GM21526 (cell line): ENCODE data around the gene BEND7.
"Not testable (repeated sequence)": the region's sequence is repeated elsewhere in the genome, so short reads cannot be mapped to it uniquely, and the experiment has no call there.

Source experiments
- ATAC-seq: cut with Tn5 transposase; IDR thresholded peaks from one replicate; pipeline ENCODE4 v1.9.1; 2021; ENCODE audit warnings: moderate library complexity; ENCODE audit not compliant: unreplicated experiment, low FRiP score

The BEND7 gene

GRCh38 chr10:13528875-13529713, at the start of gene BEND7:
Gene BEND7, minus strand, starts transcription at chr10:13529014. Its CDS starts 481 bp downstream, at chr10:13528533.
- no peak for ATAC-seq

DNA sequence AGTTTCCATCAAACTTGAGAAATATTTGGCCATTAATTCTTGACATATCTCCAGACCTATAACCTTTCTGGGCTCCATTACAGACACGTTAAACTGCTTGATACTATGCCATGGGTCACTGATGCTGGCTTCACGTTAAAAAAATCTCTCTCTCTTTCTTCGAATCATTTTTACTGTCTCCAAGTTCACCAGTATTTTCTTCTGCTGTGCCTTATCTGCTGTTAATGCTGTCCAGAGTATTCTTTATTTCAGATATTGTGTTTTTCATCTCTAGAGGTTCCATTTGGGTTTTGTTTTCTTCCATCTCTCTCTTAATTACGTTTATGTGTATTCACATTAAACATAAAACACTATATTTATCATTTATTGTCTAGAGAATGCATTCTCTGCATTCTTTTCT, 45.1 kb upstream of the BEND7 start:
- ATAC-seq = no peak

GRCh38 chr10:13571541-13571940, 42.7 kb upstream of the BEND7 start:
- ATAC-seq = no peak

DNA sequence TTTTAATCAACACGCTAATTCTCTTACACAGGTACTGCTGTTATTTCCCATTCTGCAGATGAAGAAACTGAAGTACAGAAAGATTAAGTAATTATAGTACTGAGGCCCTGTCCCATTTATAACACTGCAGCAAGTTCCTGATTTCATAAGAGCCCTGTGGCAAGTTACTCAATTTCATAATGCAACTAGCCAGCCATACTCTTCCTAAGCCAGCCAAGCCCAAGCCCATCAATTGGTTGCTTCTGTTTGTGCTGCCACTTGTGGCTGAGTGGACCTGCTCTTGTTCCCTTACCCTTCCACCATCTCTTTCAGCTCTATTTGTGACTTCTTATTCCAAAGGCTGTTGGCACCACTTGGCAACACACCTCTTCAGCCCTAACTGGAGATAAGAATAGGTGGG, 38.2 kb upstream of the BEND7 start:
- ATAC-seq = no peak

- no peak for ATAC-seq
Measured at GRCh38 chr10:13564576-13564975, 35.8 kb upstream of the BEND7 start.

GRCh38 chr10:13563481-13564445, 34.9 kb upstream of the BEND7 start:
- no peak for ATAC-seq

DNA sequence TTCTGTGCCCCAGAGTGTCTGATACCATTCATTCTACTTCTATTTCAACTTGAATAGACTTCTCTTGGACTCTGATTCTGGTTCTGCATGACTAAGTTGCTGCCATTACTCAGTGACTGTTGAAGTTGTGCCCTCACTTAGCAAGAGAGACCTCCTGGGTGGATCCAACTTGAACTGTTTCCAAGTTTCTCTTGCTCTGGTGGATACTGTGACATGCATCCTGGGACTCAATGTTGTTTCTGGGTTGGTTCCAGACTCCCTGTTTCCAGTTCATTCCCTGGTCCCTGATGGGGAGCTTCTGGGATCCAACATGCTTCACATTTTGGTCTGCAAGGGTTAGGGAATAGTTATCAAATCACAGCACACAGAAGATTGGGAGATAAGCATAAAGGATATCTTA, 31.8 kb upstream of the BEND7 start:
- no peak for ATAC-seq

DNA sequence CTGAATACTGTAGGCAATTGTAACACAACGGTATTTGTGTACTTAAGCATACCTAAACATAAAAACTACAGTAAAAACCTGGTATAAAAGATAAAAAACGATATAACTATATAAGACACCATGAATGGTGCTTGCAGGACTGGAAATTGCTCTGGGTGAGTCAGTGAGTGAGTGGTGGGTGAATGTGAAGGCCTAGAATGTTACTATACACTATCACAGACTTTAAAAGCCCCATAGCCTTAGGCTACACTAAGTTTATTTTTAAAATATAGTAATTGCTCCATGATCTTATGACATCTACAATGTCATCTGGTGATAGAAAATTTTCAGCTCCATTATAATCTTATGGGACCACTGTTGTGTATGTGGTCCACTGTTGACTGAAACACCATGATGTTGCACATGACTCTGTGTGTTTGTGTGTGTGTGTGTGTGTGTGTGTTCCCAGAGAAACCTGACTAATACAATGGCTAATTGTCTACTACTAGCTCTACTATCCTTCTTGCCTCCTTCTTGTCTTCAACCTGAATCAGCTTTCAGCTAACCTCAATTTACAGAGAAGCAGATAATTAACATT, 30.4 kb upstream of the BEND7 start:
- no peak for ATAC-seq

GRCh38 chr10:13555884-13556510, 27.2 kb upstream of the BEND7 start:
- no peak for ATAC-seq

GRCh38 chr10:13550802-13551201, 22.0 kb upstream of the BEND7 start:
- no peak for ATAC-seq

GRCh38 chr10:13542533-13542932, 13.7 kb upstream of the BEND7 start:
- ATAC-seq = no peak

- not testable (repeated sequence) for ATAC-seq
Measured at GRCh38 chr10:13537985-13538384, 9.2 kb upstream of the BEND7 start.

GRCh38 chr10:13536674-13537366, 8.0 kb upstream of the BEND7 start:
- ATAC-seq = no peak

- no peak for ATAC-seq
Measured at GRCh38 chr10:13535346-13535745, 6.5 kb upstream of the BEND7 start.

DNA sequence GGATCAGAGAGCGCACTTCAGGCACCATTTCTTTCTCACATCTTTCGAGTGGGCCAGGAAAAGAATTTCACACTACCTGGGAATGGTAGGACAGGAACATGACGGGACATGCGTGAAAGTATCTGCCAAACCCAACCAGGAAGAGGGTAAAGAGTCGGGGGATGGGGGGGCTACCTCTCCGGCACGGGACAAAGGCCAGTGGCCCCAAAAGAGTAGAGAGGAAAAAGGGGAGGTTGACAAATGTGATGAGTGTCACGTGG, 830 bp upstream of the BEND7 start:
- no peak for ATAC-seq

- no peak for ATAC-seq
Measured at GRCh38 chr10:13528123-13528874, 515 bp downstream of the BEND7 start.

DNA sequence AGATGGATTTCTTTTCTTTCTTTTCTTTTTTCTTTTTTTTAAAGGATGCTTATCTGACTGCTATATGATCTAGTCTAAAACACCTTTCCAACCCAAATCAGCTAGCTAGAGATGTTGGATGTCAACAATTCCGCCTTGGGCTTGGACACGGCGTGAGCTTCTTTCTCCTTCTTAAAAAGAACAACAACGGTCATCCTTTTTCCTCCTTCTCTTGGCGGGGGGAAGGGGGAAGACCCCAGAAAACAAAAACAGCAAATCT, 1.0 kb downstream of the BEND7 start:
- no peak for ATAC-seq

GRCh38 chr10:13526948-13527863, 1.6 kb downstream of the BEND7 start:
- ATAC-seq = no peak

- no peak for ATAC-seq
Measured at GRCh38 chr10:13525663-13526062, 3.2 kb downstream of the BEND7 start.
